OCI-LY3 (cell line): ENCODE results near the gene THAP5.

ENCODE experiments used
- H2AFZ ChIP-seq: fragments of 200-600, 300-600 bp; shearing (Covaris generic); 2 replicates; pipeline ENCODE4 v1.6.0; 2014; ENCODE audit warnings: antibody characterized with exemption, low read depth, low read length
- H3K27ac ChIP-seq: fragments of 200-600, 300-600 bp; sonication (generic); 2 replicates; pipeline ENCODE4 v1.5.1; 2014; ENCODE audit warnings: mild to moderate bottlenecking, low read length, moderate library complexity, mixed read lengths
- H3K27me3 ChIP-seq: fragments of 200-600, 300-600 bp; sonication (generic); 2 replicates; pipeline ENCODE4 v1.6.1; 2014; ENCODE audit warnings: low read depth, low read length, mixed read lengths
- H3K36me3 ChIP-seq: fragments of 200-600, 300-600 bp; sonication (generic); replicated peaks from 2 replicates; pipeline ENCODE3; 2014; ENCODE audit warnings: low read depth, low read length, mixed read lengths
- H3K4me1 ChIP-seq: fragments of 300-600, 200-600 bp; sonication (generic); 2 replicates; pipeline ENCODE4 v1.6.1; 2014; ENCODE audit warnings: low read length, mixed read lengths
- H3K4me2 ChIP-seq: fragments of 200-600, 300-600 bp; sonication (generic); 2 replicates; pipeline ENCODE4 v1.6.1; 2014; ENCODE audit warnings: low read length, mixed read lengths
- H3K4me3 ChIP-seq: fragments of 300-600, 200-600 bp; sonication (generic); 2 replicates; pipeline ENCODE4 v1.5.1; 2014; ENCODE audit warnings: antibody characterized with exemption, mild to moderate bottlenecking, low read length, moderate library complexity
- H3K79me2 ChIP-seq: fragments of 300-600, 200-600 bp; shearing (Covaris generic); 2 replicates; pipeline ENCODE4 v1.6.1; 2014; ENCODE audit warnings: mild to moderate bottlenecking, low read length, mixed read lengths
- H3K9ac ChIP-seq: fragments of 300-600, 200-600 bp; shearing (Covaris generic); 2 replicates; pipeline ENCODE4 v1.6.0; 2014; ENCODE audit warnings: mild to moderate bottlenecking, low read length, moderate library complexity
- H3K9me3 ChIP-seq: fragments of 200-600, 300-600 bp; shearing (Covaris generic); 2 replicates; pipeline ENCODE4 v1.6.1; 2014; ENCODE audit warnings: low read length, mixed read lengths; ENCODE audit not compliant: insufficient read depth
- H4K20me1 ChIP-seq: fragments of 200-600, 300-600 bp; sonication (generic); 2 replicates; pipeline ENCODE4 v1.6.1; 2016; ENCODE audit warnings: low read length, mixed read lengths; ENCODE audit not compliant: insufficient read depth
- CTCF ChIP-seq: fragments of 200-600, 300-600 bp; sonication (generic); IDR thresholded peaks from 2 replicates; pipeline ENCODE4 v1.5.1; 2014; ENCODE audit warnings: antibody characterized with exemption, low read length, low read depth
- EZH2phosphoT487 ChIP-seq: fragments of 200-600 bp; shearing (Covaris generic); IDR thresholded peaks from 2 replicates; pipeline ENCODE4 v1.6.1; 2018; ENCODE audit warnings: antibody characterized with exemption, mixed run types, low read depth

The THAP5 gene

DNA sequence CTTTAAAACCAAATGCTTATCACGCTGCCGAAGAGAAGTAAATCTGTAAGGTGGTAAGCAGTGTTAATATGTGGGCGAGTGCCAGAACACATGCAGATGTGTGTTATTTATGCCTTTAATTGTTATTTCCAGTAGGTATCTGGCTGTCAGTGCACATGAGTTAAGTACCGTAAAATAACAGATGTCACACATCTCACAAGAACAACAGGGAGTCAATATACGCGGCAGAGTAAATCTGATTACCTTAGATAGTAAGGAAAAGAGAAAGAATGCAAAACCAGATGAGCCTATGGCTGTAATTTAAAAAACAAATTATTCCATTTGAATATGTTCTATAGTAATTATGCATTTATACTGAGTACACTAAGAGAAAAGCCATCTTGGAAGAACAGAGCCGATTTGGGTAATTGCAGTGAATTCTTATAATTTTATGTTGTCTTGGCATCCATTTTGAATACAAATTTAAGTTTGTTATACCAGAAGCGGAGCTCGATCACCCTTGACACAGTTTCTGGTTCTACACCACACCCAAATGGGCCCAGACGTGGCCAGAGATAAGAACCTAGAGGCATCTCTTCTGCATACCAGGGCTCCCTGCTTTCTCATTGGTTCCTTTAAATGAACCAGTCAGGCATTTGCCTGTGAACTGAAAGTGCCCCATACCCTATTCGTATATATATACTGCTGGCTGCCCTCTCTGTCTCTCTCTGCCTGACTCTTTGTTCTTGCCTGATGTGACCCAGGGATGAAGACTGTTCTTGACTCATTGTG is 35.0 kb upstream of the THAP5 start:
- Histone ChIP-seq H4K20me1 (no peaks in the 10 kb centered on the region), H3K9ac (no peak overlapping the region), H3K79me2 (no peaks in the 10 kb centered on the region), H3K4me2 (no peak overlapping the region), H3K36me3 (no peaks in the 10 kb centered on the region), H3K4me3 (no peak overlapping the region), H3K27ac (no peak overlapping the region), H3K9me3 (no peaks in the 10 kb centered on the region), H3K4me1 (peaks cover 7% of the 10 kb centered on the region), H3K27me3 (peaks cover 11% of the 10 kb centered on the region), H2AFZ (no peak overlapping the region)
- TF ChIP-seq CTCF (no peak), EZH2phosphoT487 (no peak)

DNA sequence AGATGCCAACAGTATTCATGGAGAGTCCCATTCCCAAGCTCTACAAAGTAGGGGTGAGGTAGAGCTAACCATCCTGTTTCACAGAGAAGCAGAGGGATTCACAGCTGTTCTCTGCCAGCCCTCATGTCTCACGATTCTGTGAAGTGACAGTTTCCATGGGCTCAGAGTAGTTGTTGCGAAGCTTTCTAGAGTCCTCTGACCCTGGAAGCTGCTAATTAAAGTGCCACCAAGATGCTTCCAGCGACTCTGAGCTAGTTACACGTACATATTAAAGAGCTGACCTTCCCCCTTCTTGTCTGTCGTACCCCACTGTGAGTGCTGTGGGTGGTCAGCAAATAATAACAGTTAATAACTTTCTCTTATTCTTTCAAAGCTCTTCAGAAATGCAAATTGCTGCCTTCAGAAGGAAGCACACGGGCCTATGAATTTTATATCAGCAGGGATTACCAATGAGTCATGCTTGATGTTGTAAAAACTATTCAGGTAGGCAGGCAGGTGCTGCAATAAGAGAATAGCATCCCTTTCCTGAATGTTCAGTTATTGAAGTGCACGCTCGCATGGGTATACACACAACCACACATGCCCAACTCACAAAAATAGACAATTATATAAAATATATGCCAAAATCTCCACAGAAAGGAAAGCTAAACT is 34.3 kb upstream of the THAP5 start:
- Histone ChIP-seq H3K4me2 (no peak overlapping the region), H2AFZ (no peak overlapping the region), H3K27me3 (peaks cover 12% of the 10 kb centered on the region), H3K9me3 (no peaks in the 10 kb centered on the region), H3K27ac (no peak overlapping the region), H3K9ac (no peak overlapping the region), H3K4me3 (no peak overlapping the region), H3K79me2 (no peaks in the 10 kb centered on the region), H4K20me1 (no peaks in the 10 kb centered on the region), H3K4me1 (peaks cover 7% of the 10 kb centered on the region), H3K36me3 (no peaks in the 10 kb centered on the region)
- TF ChIP-seq EZH2phosphoT487 (no peak), CTCF (no peak)

- no peaks in the 10 kb centered on the region for H4K20me1 ChIP-seq
- no peak overlapping the region for H3K9ac ChIP-seq
- no peak overlapping the region for H2AFZ ChIP-seq
- H3K4me1 ChIP-seq, result 0 out of 2 replicates have a peak, but pooled peaks cover under 1% of the 10 kb centered on the region
- no peaks in the 10 kb centered on the region for H3K79me2 ChIP-seq
- H3K27me3 ChIP-seq, result peaks cover 12% of the 10 kb centered on the region
- no peaks in the 10 kb centered on the region for H3K36me3 ChIP-seq
- H3K4me2 ChIP-seq, result no peak overlapping the region
- no peak overlapping the region for H3K4me3 ChIP-seq
- H3K9me3 ChIP-seq, result no peaks in the 10 kb centered on the region
- no peak overlapping the region for H3K27ac ChIP-seq
- no peak for TF ChIP-seq CTCF
- no peak for TF ChIP-seq EZH2phosphoT487
Measured at GRCh38 chr7:108600399-108600798, 30.9 kb upstream of the THAP5 start.

DNA sequence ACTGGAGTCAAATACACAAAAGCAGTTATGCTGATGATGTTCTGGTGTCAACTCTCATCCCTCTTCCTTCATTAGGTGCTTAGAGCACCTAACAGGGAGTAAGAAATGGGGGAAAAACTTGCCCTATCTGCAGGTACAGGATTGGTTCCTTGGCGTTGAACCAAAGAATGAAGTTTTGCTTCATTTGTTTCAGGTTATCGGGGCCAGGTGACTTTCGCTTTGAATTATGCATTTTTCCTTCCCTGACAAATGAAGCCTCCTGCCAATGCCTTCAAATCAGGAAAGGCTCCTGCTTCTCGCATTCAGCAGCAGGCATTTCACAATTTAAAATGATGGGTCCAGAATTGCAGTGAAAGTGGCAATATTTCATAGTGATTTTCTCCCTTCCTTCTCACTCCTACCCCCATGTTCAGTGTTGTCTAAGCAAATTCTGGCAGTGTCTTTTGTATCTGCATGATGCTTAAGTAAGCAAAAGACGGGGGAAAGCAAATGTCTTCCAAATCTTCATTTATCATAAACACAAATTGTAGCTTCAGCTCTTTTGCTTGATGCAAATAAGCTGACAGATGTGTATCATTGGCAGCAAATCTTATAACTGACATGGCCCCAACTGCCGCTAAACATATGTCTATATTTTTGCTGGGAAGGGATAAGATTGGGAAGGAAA is 29.5 kb upstream of the THAP5 start:
- Histone ChIP-seq H3K9ac (no peak overlapping the region), H4K20me1 (no peaks in the 10 kb centered on the region), H3K9me3 (no peaks in the 10 kb centered on the region), H2AFZ (no peak overlapping the region), H3K27ac (no peak overlapping the region), H3K36me3 (no peaks in the 10 kb centered on the region), H3K4me3 (no peak overlapping the region), H3K27me3 (peaks cover 12% of the 10 kb centered on the region), H3K4me1 (no peaks in the 10 kb centered on the region), H3K79me2 (no peaks in the 10 kb centered on the region), H3K4me2 (no peak overlapping the region)
- TF ChIP-seq EZH2phosphoT487 (no peak), CTCF (no peak)
